Stimulated activated CD4-positive, alpha-beta T cell treated with anti-CD3 and anti-CD28 coated beads, Interleukin-2, amount 100 ng/mL, for 4 hours (primary cell): ENCODE results near the gene RRP9.

Experiments used
- DNase-seq: peaks from one replicate; pipeline ENCODE4 v3.0.0-alpha.2; 2020; ENCODE audit warnings: low read depth

The RRP9 gene

DNA sequence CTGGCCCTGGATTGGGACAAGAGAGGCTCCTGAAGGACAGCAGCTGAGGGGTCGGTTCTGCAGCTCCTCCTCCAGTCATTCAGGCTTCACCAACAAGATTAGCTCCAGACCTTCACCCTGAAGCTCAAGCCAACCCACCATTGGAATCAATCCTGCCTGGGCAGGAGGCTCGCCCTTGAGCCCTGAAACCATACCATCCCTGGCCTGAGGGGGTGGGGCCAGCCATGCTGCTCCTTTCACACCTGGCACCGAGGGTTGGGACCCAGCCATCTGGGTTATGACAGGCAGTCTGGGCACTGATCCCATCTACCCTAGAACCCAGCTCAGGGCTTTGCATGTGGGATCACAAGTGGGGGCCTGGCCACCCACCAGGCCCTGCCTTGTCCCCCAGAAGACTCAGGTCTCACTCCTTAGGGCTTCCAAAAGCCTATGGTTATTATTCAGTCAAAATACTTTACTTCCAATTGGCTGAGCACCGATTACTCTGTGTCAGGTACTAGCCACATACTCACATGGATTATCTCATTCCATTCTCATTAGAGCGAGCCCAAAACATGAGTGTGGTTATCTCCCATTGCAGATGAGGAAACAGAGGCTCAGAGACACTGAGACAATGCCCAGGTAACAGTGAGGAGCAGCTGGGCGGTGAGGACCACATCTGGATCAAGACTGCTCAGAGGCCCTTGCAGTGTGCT lies 29.0 kb upstream of the RRP9 start:
- DNase-seq, result no peak

DNA sequence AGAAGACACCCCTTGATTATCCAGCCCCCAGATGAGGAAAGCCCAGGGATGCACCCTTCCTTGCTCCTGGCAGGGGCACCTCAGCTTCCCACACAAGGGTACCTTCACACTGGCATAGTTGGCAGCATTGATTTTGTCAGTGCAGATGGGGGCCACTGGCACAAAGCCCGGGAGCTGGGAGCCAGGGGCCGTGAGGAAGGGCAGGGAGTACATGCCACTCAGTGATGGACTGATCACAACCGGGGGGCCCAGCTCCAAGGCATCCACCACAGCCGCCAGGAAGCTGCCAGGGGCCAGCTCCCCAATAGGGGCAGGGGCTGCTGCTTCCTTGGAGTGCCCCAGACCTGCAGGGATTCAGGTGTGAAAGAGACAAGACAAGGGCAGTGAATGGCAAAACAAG lies 28.1 kb upstream of the RRP9 start:
- DNase-seq, result no peak

- no peak for DNase-seq
Measured at GRCh38 chr3:51968883-51969678, 27.4 kb upstream of the RRP9 start.

GRCh38 chr3:51968170-51968775 lies 26.6 kb upstream of the RRP9 start:
- no peak for DNase-seq

DNA sequence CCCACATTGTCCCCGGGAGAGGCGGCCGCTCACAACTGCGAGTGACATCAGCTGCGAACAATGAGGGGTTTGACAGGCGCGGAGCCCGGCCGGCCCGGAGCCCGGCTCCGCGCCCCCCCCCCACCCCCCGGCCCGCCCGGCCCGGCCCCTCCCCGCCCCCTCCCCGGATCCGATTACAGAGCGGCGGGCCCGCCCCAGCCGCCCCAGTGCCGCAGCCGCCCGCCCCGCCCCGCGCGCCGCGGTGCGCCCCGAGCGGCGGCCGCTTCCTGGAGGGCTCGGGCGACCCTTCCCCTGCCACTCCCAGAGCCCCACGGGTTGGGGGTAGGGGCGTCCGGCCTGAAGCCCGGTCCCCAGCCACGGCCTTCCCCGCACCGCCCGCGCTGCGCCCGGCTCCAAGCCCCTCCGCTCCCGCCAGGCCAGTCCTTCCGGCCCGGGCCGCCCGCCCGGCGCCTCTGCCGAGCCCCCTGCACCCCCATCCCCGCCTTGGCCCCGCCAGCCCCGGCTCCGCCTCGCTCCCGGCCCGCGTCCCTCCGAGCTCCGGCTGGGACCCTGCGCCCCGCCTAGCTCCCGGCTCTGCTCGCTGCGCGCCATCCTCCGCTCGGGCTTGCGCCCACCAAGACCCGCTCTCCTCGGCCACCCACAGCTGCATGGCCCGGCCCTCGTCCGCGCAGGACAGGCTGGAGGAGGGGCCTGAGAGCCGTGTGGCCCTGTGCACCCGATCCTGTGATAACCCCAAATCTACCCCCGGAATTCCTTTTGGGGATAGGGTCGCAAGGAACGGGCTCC lies 25.9 kb upstream of the RRP9 start, which contains the start of gene PCBP4:
TSS of gene PCBP4 (minus strand) at position 71 of the 786 bp plus-strand sequence. CDS start 6,214 bp downstream, outside the sequence.
- no peak for DNase-seq

DNA sequence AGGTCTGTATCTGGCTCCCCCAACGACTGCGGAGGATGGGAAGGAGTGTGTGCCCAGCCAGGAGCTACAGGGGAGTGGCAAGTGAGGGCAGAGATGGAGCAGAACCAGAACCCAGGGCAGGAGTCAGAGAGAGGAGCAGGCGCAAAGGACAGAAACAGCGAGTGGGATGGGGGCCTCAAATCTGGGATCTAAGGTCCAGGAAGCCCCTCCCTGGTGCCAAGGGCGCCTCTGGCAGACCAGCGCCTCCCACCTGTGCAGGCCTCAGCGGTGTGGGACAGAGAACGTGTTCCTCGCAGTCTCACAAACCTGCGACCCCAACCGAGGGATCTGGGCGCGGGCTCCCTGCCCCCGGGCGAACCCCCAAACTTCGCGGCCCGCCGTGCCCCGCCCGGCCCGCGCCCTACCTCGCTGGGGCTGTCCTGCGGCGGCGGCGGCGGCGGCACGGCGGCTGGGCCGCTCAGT lies 25.2 kb upstream of the RRP9 start:
- DNase-seq, result no peak

- DNase-seq, result no peak
Measured at GRCh38 chr3:51966486-51966885, 24.8 kb upstream of the RRP9 start.

DNA sequence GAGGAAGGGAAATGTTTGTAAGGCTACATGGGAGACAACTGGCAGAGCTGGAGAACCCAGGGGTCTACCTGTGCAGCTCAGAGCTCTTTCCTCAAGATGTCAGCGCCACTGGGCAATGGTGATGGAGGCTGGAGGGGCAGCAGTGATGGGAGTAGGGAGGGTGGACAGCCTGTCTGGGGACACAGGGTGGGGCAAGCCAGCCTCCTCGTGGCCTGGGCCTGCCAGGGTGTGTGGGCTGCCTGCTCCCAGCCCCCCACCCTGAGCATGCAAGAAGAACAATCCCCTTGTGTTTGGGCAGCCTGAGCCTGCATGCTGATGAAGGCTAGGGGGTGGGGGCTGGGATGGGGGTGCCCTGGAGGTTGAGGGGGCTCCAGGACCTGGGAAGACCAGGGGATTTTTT lies 24.3 kb upstream of the RRP9 start:
- no peak for DNase-seq

- DNase-seq, result no peak
Measured at GRCh38 chr3:51964521-51964920, 22.8 kb upstream of the RRP9 start.

- no peak for DNase-seq
Measured at GRCh38 chr3:51963951-51964451, 22.3 kb upstream of the RRP9 start.

DNA sequence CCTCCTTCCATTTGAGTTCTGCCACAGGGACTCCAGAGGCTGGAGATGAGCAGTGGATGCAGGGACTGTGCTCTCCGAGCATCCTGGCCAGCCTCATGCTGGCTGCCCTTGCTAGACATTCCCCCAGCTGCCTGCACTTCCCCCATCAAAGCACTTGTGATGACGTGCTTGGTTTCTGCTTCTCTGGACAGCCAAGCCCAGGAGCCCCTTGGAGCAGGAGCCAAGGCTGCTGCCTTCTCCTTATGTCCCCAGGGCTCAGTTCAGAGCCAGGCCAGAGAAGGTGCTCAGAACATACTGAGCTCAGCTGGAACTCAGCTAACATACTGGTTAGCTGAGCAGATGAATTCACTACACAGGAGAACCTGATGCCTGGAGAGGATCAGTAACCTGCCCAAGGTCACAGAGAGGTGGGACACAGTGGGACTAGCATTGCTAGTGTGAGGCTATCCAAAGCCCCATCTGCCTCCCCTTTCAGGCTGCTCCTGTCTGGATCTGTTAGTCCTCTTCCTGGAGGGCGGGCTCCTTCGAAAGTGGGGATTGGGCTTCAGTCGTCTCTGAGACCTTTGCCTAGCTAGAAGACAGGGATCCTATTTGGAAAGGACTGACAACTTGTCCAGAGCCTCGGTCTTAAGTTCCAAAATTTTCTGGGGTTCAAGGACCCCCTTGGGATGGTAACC lies 21.3 kb upstream of the RRP9 start:
- no peak for DNase-seq

DNA sequence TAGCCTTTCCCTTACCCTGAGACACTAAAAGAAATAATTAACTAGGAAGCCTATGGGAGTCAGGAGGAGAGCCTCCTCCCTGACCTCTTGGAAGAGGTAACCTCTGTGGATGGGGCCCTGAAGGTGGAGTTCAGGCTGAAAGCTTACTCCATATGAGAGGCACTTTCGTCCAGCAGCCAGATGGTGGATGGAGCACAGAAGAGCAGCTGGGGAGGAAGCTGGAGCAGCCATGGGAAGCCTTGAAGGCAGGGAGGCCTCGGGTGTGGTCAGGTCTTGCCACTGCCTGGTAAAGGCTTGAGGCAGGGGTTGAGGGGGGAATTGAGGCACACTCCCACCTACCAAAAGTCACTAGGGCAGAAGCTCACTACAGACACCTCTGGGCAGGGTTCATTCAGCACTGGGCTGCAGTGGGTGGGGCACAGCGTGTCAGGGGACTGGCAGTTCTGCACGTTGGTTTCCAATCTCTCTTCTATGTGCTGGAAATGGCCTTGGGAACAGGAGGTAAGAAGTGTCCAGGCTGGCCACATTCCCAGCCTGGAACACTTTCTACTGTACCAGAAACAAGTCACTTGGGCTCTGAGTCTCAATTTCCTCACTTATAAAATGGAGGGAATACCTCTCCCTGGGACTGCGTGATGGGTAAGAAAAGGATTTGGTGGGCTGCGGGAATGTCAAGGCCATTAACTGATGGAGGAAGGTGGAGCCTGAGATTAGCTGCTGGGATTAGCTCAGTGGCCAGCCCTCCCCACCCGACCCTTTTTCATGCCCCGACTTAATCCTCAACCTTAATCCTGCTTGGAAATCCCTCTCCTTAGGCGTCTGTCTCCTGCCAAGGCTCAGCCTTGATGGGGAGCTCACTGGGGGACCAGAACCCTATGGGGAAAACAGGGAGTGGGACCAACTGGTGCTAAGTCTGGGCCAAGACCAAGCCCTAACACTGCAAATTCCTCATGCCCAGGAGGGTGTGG lies 20.2 kb upstream of the RRP9 start:
- no peak for DNase-seq

- no peak for DNase-seq
Measured at GRCh38 chr3:51961011-51961410, 19.3 kb upstream of the RRP9 start.

DNA sequence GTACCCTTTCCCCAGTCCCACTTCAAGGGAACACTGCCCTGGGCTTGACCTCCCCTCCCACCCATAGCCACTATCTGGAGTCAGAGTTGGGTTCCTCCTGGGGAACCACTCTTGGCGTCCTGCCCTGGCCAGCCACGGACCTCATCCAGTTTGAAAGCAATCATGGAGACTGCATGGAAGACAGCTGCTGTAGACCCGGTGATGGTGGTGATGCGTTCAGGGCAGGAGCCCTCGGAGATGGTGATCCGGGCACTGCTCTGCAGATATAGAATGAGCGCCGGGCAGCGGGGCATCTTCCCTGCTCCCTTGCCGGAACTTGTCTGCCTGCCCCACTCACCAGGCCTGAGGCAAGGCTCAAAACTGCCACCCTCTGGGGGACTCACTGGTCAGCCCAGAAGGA lies 18.7 kb upstream of the RRP9 start:
- no peak for DNase-seq

DNA sequence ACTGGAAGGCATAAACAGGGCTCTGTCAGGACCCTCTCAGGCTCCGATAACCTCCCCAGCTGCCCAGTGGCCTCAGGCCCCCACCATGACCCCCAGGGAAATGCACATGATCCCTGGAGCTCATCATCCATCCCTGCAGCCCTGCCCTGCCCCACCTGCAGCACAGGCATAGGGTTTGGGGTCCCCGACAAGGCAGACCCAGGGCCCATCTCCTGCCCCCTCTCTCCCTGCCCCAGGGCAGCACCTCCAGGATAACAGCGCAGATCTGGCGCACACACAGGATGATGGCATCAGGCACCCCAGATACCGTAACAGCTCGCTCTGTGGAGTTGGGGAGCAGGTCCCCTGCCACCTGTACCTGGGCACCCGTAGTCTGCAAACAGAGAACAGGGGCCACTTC lies 17.9 kb upstream of the RRP9 start:
- no peak for DNase-seq

GRCh38 chr3:51958603-51959521 lies 17.2 kb upstream of the RRP9 start:
- DNase-seq, result no peak

DNA sequence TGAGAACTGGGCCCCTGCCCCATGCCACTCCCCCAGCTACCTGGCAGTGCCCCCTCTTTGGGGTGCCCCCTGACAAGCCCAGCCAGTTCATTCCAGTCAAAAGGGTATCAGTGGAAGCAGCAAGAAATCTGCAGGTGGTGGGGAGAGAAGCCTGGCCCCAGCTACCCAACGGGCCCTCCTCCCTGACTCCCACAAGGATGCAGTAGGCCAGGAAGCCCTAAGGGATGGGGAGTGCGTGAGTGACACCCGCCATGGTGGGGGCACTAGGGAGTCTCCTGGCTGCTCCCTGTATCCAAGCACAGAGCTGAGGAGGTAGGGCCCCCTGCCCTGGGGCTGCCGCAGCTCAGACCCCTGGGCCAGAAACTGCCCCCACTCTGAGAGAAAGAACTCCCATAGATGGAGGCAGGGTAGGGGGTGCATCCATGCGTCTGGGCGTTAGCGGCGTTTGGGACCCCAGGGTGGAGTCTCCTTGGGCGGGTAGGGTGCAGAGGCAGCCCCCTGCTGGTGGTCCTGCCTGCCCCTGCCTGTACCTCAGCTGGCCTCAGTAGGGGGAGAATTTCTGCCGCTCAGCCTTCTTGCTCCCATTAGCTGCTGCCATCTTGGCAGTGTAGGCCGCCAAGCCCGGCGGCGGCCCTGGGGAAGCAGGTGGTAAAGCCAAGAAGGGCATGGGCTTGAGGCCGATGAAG lies 16.0 kb upstream of the RRP9 start:
- no peak for DNase-seq
